NCI-H146 treated with DMSO at 0.1 percent for 48 hours (cell line): ENCODE measurements around the gene MORF4L2.
"Not testable (repeated sequence)": the region's sequence is repeated elsewhere in the genome, so short reads cannot be mapped to it uniquely, and the experiment has no call there.

Source experiments
- DNase-seq: peaks from one replicate; lab custom pipeline; 2025; ENCODE audit not compliant: unreplicated experiment; lab: John Stamatoyannopoulos, UW

MORF4L2 gene

DNA sequence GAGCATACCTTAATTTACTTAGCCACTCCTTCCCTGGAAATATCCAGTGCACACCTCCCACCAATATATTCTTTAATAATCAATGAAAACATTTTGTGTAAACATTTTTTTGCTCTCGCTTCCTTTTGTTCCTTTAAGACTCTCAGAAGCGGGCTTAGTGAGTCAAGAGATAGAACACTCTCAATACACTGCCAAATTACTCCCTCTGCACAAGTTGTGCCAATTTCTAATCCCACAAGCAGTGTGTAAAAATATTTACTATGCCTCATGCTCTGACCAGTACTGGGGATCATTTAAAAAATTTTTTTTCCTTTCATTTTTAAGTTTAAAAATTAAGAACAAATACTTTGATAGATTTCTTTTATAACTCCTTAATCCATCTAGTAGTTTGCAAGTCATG, 5.1 kb downstream of the MORF4L2 start:
- no peak for DNase-seq

DNA sequence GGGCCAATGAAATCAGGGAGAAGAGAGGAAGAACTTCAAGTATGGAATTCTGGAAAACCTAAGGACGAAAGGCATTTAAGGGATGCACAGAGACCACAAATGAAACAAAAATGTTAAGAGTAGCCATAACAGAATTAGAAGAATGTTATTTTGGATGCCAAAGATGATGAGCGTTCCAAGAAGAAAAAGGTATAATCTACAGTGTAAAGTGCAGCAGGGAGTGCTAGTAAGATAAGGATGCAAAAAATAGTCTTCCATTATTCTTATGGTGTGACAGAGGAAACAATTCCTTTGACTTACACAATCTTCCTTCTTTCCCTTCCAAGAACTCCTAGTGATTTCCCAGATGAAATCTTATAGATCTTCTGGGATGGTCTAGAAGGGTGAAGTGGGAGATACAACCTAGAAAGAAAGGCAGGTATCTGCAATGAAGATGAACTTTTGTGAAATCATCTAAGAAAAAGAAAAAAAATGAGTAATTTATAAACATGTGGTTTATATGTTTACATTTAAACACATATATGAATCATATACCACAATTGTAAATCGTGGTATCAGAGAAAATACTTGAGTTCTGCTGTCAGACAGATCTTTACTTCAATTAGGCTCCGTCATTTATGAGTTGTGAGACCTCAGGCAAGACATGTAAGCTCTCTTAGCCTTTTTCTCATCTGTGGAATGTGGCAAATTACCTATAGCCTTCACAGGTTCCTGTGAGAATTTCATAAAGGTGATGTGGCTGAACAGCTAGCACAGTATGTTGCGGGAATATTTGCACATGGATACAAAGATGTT, 8.1 kb downstream of the MORF4L2 start:
- DNase-seq: no peak

DNA sequence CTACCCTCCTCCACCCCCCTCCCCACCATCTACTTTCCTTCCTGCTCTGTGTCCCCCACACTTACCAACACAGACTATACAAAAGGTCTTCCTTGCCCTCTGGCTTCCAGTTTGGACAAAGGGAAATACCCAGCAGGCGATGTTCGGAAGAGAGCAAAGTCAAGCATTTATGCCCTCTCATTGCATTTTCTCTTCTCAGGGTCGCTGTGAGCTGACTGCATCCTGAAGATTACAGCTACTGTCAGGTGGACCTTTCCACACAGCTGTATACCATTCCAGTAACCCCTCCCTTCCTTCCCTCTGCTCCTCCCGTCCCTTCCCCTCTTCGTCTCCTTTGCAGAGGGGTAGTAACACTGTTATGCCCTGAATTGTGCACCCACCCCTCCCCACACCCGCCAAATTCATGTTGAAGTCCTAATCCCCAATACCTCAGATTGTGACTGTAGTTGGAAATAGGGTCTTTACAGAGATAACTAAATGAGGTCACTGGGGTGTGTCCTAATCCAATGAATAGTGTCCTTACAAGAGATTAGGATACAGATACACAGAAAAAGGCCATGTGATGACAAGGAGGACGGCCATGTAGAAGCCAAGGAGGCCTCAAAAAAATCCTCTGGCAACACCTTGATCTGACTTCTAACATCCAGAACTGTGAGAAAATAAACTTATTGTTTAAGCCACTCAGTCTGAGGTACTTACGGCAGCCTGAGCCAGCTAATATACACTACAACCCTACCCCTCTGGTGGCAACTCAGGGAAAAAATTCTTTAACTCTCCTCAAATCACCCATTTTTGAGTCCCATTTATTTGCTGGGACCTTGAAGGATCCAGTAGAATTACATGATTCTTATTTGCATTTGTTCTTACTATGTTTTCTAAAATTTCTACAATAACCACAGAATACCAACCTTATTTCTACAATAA, 11.7 kb downstream of the MORF4L2 start:
- DNase-seq: no peak

DNA sequence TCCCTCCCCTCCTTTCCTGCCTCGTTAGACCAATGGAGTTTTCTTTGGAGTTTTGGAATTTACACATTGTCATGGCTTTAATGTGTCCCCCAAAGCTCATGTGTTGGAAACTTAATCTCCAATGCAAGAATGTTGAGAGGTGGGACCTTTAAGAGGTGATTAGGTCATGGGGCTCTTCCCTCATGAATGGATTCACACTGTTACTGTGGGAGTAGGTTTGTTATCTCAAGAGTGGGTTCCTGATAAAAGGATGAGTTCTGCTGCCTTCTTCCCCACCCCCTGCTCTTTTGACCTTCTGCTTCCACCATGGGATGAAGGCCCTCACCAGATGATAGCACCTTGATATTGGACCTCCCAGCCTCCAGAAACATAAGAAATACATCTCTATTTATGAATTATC, 16.8 kb downstream of the MORF4L2 start:
- DNase-seq: no peak

DNA sequence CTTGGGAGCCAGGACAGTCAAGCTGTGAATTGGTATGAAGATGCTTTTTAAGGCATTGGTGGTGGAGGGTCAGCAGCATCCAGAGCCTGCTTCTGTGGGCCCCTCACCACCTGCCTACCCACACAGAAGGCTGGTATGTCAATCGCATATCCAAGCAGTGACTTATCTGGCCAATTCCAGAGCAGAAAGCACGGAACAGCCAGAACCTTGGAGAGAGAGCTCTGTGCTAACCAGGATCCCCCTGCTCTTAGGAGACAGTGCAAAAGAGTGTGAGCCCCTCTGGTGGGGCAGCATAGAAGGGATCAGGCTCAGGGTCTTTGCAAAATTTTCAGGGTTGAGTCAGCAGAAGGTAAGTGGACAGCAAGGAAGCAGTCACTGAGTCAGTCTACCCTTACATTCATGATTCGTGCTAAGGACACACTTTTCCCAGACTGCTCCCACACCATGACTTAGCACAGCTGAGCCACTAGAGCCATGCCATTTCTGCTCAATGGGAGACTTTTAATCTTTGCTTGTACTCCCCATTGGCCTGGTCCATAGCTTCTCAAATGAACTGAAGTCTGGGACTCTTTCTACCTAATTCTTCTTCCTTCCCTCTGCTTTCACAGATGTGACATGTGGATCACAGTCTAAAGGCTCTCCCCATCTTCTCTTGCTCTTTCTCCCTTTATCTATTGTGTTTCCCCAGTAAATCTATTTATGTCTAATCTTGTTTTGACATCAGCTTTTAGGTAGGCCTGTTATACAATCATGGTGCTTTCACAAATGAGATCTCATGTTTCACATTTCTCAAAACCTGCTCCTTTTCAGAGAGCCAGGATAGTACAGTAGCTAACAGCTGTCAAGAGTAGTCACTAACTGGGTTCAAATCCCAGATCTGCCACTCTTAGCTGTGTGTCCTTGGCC, 20.0 kb downstream of the MORF4L2 start:
- no peak for DNase-seq

DNA sequence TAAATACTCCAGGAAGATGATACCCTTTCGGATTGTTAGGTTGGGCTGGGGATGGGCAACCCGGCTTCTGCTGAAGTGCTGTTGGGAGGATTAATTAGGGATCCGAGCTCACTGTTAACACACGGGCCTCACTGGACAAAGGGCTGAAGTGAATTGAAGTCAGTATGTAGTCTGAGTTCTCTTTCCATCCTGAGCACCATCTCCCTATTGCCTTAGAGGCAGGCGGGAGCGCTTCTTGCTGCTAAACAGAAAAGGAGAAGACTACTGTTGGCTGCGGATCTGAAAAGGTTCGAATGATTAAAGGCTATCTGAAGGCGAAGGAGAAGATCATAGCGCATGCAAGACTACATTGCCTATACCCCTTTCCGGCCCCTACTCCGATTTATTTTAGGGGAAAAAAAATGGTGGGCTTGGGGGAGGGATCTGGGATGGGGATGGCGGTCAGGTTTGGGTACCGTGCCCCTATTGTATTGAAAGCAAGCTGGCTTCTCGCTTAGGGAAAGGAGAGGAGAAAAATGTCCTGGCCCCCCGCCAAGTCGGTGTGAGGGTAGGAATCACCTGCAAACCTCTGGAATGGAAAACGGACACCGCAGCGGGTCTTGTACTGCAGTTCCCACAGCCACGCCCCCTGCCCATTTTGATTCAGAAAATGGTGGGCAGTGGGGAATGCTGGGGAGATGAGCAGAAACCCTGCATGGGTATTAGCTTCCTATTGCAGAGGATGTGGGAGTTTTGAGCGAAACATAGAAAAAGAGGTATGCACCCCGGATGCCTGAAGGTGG, 22.3 kb downstream of the MORF4L2 start:
- DNase-seq: no peak

DNA sequence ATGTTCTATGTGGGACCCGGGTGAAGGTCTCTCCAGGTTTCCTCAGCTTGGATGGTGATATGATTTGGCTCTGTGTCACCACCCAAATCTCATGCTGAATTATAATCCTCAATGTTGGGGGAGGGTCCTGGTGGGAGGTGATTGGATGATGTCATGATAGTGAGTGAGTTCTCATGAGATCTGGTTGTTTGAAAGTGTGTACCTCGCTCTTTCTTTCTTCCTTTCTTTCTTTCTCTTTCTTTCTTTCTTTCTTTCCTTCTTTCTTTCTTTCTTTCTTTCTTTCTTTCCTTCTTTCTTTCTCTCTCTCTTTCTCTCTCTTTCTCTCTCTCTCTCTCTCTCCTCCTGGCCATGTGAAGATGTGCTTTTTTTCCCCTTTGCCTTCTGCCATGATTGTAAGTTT, 27.0 kb downstream of the MORF4L2 start:
- DNase-seq: not testable (repeated sequence)

DNA sequence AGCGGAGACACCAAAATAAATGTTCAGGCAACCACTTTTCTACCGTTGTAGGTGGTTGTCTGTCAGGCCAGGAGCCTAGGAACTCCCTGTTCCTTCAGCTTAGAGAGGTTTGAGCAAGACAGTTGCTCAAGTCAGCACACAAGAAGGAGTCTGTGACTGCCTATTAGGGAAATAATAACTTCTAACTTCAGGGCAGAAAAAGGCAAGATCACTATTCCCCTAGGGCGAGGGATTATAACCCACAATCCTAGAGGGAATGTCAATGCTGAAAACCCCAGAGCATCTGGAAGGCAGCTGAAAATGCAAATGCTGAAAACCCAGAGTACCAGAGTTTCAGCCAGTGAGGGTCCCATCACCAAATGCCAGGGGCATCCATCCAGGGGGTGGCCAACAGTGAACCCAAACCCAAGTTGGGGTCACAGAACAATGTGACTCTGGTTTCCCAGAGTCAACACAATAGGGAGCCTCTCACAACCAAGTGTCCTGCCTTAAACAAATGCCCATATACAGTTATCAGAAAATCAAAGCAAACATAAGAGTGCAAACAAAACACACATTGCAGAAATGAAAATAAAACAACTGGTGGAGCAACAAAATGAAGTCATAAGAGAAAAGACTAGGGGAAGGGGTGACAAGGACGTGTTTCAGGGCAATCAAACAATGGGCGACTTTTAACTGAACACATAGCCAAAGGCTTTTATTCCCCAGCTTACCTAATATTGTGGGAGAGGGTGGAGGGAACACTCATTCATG, 27.6 kb downstream of the MORF4L2 start:
- DNase-seq: no peak

DNA sequence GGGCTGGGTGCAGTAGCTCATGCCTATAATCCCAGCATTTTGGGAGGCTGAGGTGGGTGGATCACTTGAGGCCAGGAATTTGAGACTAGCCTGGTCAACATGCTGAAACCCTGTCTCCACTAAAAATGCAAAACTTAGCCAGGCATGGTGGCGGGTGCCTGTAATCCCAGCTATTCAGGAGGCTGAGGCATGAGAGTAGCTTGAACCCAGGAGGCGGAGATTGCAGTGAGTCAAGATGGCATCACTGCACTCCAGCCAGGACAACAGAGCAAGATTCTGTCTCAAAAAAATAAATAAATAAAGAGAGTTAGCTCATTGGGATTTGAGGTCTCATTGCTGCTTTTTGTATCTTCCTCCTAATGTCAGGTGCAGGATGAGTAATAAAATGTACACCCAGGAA, 29.4 kb downstream of the MORF4L2 start:
- DNase-seq: not testable (repeated sequence)

DNA sequence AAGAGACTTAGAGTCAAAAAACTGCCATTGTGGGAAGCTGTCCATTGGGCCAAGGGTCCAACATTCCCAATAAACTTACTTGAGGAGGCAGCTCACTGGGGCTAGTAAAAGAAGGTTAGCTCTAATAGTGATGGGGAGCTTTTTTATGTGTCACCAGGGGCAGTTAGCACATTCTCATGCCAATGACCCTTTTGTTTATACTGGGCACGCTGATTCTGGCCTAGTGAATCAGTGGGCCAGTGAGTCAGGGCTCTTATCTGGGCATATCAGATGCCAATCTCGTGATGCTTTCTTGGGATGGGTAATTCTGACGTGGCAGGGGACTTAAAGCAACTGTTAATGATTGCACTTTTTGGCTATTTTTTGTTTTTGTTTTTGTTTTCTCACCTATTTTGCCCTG, 29.9 kb downstream of the MORF4L2 start:
- DNase-seq: no peak

DNA sequence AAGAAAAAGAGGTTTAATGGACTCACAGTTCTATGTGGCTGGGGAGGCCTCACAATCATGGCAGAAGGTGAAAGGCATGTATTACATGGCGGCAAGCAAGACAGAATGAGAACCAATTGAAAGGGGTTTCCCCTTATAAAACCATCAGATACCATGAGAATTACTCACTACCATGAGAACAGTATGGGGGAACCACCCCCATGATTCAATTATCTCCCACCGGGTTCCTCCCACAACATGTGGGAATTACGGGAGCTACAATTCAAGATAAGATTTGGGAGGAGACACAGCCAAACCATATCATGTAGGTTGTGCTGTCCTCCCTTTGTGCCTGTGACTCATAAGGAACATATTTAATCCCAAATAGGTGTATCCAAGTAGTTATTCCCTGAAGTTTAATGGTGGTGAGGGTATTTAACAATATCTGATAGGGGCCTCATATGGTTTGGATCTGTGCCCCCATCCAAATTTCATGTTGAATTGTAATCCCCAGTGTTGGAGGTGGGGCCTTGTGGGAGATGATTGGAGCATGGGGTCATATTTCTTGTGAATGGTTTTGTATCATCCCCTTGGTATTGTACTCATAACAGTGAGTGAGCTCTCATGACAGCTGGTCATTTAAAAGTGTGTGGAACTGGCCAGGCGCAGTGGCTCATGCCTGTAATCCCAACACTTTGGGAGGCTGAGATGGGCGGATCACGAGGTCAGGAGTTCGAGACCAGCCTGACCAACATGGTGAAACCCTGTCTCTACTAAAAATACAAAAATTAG, 31.1 kb downstream of the MORF4L2 start:
- not testable (repeated sequence) for DNase-seq

DNA sequence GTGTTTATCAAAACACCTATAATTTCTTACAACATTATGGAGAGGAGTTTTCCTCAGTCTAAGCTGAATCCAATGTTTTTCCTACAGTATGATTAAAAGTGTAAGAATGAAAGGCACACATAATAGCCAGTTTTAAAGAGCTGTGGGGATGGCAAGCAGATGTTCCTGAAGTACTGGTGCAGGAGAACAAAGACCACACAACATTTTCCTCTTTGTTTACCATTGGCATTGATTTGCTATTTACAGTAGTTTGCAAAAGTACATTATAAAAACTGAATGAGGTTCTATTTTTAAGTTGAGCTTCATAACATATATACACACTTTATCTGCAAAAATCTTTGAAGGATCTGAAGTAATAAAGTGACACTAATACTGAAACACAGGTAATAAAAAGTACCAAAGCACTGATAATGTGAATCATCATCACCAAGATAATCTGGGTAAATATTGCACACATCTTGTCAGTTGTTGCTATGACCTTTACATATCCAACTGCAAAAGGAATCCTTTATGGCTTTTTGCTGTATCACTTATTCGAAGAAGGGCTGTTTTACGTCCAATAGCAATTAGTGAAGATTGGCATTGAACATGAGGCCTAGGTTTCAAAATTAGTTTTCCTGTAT, 35.2 kb downstream of the MORF4L2 start:
- no peak for DNase-seq

DNA sequence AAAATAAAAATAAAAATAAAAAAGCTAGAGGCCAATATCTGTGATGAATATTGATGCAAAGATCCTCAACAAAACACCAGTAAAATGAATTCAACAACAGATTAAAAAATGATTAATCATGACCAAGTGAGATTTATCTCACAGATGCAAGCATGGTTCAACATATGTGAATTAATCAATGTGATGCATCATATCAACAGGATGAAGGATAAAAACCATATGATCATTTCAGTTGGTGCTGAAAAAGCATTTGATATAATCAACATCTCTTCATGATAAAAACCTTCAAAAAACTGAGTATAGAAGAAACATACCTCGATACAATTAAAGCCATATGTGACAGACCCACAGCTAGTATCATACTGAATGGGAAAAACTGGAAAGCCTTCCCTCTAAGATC, 38.9 kb downstream of the MORF4L2 start:
- DNase-seq: no peak

DNA sequence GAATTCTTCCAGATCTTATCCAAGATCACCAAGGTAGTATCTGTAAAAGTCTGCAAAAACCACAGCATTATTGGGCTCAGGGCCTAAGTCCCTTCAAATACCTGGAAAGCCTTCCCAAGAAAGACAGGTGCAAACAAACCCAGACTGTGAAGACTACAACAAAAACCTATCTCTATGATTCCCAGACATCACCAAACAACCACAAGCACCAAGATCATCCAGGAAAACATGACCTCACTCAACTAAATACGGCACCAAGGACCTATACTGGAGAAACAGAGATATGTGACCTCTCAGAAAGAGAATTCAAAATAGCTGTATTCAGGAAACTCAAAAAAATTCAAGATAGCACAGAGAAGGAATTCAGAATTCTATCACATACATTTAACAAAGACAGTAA, 42.4 kb downstream of the MORF4L2 start:
- no peak for DNase-seq

DNA sequence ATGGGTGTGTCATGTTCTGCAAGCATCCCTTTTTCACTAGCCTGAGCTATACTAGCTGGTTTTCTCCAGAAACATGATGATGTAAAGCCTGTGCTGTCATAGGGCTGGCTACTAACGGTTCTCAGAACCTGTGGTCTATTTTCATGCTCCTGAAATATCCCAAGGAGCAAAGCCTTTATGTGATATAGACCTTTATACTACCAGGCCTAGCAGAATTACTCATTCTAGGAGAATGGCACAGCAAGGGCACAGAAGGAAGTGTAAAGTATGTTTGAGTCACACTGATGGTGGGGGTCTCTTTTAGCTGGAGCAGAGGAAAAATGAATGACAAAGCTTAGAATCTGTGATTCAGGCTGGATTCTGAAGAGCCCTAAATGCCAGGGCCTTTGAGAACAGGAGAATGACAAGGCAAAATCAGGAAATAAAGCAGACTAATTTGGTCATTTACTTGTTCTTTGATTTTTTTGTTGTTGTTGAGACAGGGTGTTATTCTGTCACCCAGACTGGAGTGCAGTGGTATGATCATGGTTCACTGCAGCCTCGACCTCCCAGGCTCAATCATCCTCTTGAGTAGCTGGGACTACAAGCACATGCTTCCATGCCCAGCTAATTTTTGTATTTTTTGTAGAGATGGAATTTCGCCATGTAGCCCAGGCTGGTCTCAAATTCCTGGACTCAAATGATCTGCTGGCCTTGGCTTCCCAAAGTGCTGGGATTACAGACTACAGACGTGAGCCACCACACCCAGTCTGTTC, 45.9 kb downstream of the MORF4L2 start:
- no peak for DNase-seq

DNA sequence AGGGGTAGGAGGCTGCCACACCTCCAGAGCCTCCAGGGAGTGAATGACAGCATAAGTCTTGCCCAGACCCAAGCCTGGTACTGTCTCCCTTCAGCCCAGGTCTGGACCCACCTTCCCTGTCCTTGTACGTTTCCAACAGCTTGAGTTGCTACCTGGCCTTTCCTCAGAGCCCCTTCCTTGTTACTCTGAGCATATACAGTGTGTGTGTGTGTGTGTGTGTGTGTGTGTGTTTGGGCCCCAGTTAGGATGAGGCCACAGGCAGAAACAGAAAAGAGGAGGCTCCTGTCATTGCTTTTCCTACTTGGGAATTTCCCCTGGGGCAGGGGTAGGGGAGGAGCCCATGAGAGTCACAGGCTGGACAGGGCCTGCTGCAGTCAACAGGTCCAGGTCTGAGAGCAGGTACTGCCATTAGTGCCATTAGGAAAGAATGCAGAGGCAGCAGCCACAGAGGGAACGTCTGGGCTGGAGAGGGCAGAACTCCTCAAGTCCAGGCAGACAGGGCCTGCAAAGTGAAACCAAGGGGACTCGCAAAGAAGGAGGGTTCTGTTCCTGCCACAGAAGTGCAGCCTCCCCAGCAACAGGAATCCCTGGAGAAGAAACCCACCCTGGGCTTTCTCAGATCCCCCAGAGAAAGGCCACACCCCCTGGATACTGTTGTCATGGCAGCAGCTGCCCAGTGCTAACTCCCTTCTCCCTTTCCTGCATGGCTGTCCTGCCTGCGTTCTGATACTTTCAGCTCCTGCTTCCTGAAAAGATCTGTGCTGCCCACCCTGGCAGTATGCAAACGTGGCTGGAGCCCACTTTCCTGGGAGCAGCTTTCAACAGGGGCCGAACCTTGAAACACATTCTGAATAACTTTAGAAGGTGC, 47.8 kb downstream of the MORF4L2 start:
- peak; percentile 36 for DNase-seq
